GM18951 (cell line): Measurements from ENCODE around the gene LRRC27.
"Not testable (repeated sequence)": the region's sequence is repeated elsewhere in the genome, so short reads cannot be mapped to it uniquely, and the experiment has no call there.

Experiments used
- POLR2A ChIP-seq: IDR thresholded peaks from 4 replicates; pipeline ENCODE4 v1.6.1; 2011; ENCODE audit warnings: mild to moderate bottlenecking; ENCODE audit not compliant: insufficient read length, insufficient read depth; ENCODE audit errors: extremely low read depth
- in situ Hi-C: fragments of 300-500 bp; cut with MboI; formaldehyde crosslinking; loops from one replicate; pipeline ENCODE4 v1.12.0; 2022; ENCODE audit warnings: low sequenced_read_pairs, mixed read lengths, inconsistent platforms; ENCODE audit not compliant: unreplicated experiment

The LRRC27 gene

GRCh38 chr10:132314336-132314735 is 17.7 kb upstream of the LRRC27 start:
- in situ Hi-C loops, result no loop called here
- TF ChIP-seq POLR2A, result no peak

- in situ Hi-C loops, result not testable (repeated sequence)
These were observed 17.1 kb upstream of the LRRC27 start for GRCh38 chr10:132314881-132315280.

- in situ Hi-C loops, result no loop called here
- TF ChIP-seq POLR2A, result no peak
These were observed 15.9 kb upstream of the LRRC27 start for GRCh38 chr10:132316133-132316532.

DNA sequence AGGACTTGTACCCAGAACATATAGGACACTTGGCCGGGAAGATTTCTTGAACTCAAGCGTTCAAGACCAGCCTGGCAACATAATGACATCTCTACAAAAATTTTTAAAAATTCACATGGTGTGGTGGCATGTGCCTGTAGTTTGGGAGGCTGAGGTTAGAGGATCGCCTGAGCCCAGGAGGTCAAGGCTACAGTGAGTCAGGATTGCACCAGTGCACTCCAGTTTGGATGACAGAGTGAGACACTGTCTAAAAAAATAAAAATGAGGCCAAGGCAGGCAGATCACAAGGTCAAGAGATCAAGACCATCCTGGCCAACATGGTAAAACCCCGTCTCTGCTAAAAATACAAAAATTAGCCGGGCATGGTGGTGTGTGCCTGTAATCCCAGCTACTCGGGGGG is 14.5 kb upstream of the LRRC27 start:
- in situ Hi-C loops, result not testable (repeated sequence)

GRCh38 chr10:132319853-132320653 is 11.9 kb upstream of the LRRC27 start:
- no peak for TF ChIP-seq POLR2A
- in situ Hi-C loops, result no loop called here

DNA sequence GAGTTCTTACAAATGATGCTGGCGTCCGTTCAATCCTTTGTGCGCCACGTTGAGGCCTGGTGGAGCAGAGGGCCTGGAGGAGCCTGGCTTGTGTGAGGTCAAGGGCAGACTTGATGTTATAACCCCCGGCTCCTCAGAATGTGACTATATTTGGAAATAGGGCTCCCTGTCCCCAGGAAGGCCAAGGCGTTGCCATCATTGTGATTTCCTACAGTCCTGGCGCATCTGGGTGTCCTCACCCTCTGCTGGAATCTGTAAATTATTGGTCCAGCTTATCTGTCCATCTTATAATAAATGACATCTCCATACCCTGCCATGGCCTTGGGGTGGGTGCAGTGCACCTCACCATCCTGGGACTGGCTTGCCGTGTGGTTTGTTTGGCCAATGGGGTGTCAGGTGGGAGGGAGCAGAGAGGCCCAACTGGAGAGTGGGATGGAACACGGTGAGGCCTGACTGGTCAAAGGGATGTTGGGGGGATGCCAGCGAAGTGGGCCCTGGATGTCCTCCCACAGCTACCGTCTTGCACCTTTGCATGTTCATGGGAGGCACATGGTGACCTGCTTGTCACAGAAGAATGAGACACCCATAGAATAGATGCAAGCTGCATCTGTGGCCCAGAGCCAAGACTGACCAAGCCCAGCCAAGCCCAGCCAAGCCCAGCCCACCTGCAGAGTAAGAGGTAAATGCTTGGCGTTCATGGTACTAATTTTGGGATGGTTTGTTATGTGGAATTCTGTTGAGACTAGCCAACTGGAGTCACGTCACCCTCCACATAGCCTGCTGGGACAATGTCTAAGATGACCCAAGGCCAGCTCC is 11.1 kb upstream of the LRRC27 start:
- TF ChIP-seq POLR2A, result no peak
- in situ Hi-C loops, result no loop called here

DNA sequence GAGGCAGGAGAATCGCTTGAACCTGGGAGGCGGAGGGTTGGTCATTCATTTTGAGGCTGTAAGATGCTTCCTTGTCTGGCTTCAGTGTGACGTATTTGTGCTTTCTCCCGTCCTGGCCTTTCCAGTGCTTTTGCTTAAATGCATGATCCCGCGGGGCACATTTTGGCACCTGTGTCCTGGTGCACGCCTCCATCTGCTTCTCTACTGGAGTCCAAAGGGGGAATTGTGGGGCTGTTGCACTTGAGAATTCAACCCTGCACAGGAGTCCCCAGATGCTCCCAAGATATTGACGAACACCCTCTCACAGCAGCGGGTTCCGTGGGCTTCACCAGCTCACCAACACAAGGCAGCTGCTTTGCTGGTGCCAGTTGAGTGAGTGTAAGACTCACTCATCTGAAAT is 10.3 kb upstream of the LRRC27 start:
- in situ Hi-C loops, result no loop called here
- no peak for TF ChIP-seq POLR2A

DNA sequence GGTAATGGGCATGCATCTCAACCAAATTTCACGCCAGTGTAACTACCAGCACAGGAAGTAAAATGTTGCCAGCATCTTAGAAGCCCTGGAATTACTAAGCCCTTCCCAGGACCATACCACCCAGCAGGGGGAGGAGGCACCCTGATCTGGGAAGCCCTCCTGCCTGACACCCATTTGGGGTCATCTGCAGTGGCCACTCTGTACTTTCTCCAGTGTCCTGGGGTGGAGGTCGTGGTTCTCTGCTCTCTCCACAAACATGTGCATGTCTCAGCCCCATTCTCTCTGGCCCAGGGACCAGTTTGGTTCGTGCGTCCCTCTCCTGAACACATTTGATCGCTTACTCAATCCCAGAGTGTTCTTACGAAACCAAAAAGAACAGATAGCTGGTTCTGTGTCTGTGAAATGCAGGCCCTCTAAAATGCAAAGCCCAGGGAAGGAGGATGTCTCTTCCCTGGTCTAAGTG is 9.4 kb upstream of the LRRC27 start:
- TF ChIP-seq POLR2A, result no peak
- in situ Hi-C loops, result no loop called here

DNA sequence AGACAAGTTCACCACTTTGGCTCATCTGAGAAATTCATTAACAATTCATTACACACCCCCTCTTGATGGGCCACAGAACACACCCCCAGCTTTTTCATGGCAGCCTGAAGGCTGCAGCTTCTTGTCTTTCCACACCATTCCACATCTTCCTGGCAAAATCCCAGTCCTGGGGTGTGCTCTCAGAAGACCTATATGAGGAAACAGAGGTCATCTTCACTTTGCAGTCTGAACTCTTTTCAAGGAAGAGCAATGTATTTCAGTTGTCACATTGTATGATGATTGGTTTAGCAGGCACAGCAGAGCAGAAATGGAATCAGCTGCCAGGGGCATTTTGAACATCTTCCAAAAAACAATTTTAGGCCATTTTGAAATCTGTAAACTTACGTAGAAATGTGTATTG is 7.8 kb upstream of the LRRC27 start:
- in situ Hi-C loops, result no loop called here
- TF ChIP-seq POLR2A, result no peak

GRCh38 chr10:132326344-132326889 is 5.6 kb upstream of the LRRC27 start:
- in situ Hi-C loops, result no loop called here

DNA sequence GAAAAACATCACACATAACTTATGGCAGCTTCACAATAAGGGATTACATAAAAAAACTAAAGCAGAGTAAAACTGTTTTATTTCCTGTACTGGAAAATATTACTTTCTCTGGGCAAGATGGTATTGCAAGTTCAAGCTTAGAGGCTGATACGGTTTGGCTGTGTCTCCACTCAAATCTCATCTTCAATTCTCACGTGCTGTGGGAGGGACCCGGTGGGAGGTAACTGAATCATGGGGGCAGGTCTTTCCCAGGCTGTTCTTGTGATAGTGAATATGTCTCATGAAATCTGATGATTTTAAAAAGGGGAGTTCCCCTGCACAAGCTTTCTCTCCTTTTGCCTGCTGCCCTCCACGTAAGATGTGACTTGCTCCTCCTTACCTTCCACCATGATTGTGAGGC is 5.1 kb upstream of the LRRC27 start:
- no peak for TF ChIP-seq POLR2A

More at GRCh38 chr10:132326344-132326889, 5.6 kb upstream of the LRRC27 start:
- no peak for TF ChIP-seq POLR2A

GRCh38 chr10:132328106-132328505 is 3.9 kb upstream of the LRRC27 start:
- in situ Hi-C loops, result no loop called here
- TF ChIP-seq POLR2A, result no peak

More for the DNA sequence above, 5.1 kb upstream of the LRRC27 start:
- in situ Hi-C loops, result no loop called here

- no peak for TF ChIP-seq POLR2A
- in situ Hi-C loops, result no loop called here
These were observed 3.3 kb upstream of the LRRC27 start for GRCh38 chr10:132328738-132329137.
